H54 (cell line): ENCODE data around the gene SLC49A3.

Experiments used
- DNase-seq: peaks from one replicate; pipeline ENCODE4 v3.0.0; 2011; ENCODE audit warnings: low spot score, mixed read lengths; ENCODE audit not compliant: insufficient read length
- FAIRE-seq: peaks from 3 replicates; lab custom pipeline; 2011; peaks lifted over from hg19 to GRCh38; lab: Jason Lieb, UNC
- POLR2A ChIP-seq: IDR thresholded peaks from 2 replicates; pipeline ENCODE4 v1.6.1; 2011; ENCODE audit warnings: low read depth, mild to moderate bottlenecking, low read length

The SLC49A3 gene

GRCh38 chr4:633406-633805 lies 55.5 kb downstream of the SLC49A3 start:
- no peak for TF ChIP-seq POLR2A
- no peak for DNase-seq
- FAIRE-seq = no peak

GRCh38 chr4:632926-633325 lies 56.0 kb downstream of the SLC49A3 start:
- no peak for DNase-seq
- FAIRE-seq = no peak
- TF ChIP-seq POLR2A = no peak

- FAIRE-seq (no peak), DNase-seq (no peak)
- no peak for TF ChIP-seq POLR2A
Measured at GRCh38 chr4:632196-632790, 56.7 kb downstream of the SLC49A3 start.
